GM18498 (cell line): ENCODE results near the gene RIOK1.
"Not testable (repeated sequence)": the region's sequence is repeated elsewhere in the genome, so short reads cannot be mapped to it uniquely, and the experiment has no call there.

Experiments used
- ATAC-seq: cut with Tn5 transposase; IDR thresholded peaks from one replicate; pipeline ENCODE4 v1.9.1; 2021; ENCODE audit warnings: mild to moderate bottlenecking, moderate library complexity; ENCODE audit not compliant: unreplicated experiment

RIOK1 gene

GRCh38 chr6:7439228-7439627 lies 49.6 kb downstream of the RIOK1 start:
- no peak for ATAC-seq

- ATAC-seq, result no peak
Measured at GRCh38 chr6:7440476-7440875, 50.9 kb downstream of the RIOK1 start.

DNA sequence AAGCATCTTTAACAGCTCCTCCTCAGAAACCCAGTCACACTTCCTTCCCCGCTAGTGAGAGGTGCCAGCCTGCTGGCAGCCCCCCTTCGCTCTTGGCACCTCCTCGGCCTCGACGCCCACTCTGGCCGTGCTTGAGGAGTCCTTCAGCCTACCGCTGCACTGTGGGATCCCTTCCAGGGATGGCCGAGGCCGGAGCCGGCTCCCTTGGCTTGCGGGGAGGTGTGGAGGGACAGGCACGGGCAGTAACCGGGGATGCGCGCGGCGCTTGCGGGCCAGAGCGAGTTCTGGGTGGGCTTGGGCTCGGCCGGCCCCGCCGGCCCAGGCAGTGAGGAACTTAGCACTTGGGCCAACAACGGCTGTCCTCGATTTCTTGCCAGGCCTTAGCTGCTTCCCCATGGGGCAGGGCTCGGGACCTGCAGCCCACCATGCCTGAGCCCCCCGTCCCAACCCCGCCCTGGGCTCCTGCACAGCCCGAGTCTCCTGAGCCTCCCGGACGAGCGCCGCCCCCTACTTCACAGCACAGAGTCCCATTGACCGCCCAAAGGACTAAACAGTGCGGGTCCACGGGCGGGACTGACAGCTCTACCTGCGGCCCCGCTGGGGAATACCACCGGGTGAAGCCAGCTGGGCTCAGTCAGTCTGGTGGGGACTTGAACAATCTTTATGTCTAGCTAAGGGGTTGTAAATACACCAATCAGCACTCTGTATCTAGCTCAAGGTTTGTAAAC lies 51.6 kb downstream of the RIOK1 start:
- ATAC-seq, result no peak

DNA sequence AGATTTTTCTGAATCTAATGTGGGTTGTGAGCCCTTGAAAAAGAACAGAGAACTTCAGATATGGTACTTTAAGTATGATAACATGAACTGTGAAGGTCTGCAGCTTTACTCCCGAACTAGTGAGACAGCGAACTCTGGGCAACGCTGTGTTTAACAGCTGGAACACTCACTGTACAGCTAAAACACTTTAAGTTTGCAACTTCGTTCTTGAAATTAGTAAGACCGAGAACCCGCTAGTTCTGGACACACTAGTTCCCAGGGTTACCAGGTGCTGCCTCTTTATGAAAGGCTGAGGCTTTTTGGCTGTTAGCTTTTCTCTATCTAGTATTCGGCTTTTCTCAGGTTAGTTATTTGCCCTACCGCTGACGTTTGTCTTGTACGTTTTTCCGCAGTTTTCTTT lies 52.9 kb downstream of the RIOK1 start:
- ATAC-seq, result no peak

DNA sequence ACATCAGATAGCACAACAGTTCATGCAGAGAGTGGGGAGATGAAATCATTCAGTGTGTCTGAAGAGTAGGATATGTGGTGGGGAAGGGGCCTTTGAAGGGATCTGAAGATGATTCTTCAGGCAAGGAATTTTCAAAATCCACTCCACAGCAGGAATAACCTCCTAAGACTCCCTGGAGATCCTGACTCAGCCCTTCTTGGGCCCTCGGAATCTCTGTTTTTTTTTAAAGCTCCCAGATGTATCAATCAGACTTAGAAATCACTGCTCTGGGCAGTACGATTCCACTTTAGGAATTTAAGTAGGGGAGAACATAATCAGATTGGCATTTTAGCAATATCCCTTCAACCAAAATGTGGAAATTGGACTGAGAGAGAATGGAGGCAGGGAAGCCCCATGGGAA lies 55.5 kb downstream of the RIOK1 start:
- ATAC-seq, result no peak

- ATAC-seq, result no peak
Measured at GRCh38 chr6:7445885-7446461, 56.4 kb downstream of the RIOK1 start.

- no peak for ATAC-seq
Measured at GRCh38 chr6:7446619-7447325, 57.2 kb downstream of the RIOK1 start.

DNA sequence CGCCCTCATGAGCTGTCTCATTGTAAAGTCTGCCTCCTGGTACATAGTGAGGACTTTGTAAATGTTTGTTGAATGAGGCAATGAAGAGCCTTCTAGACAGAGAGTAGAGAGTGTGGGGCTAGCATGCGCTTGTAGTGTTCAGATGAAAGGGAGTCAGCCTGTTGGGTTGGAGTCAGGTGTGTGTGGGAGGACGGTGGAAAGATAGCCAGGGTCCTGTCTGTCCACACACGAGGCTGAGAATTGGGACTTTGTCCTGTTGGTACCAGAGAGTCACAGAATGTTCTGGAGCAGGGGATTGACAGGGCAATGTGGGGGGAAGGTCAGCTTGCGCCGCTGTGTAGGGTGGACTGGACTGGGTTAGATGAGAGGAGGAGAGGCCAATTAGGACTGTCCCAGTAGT lies 58.6 kb downstream of the RIOK1 start:
- ATAC-seq, result no peak

- no peak for ATAC-seq
Measured at GRCh38 chr6:7449018-7449417, 59.4 kb downstream of the RIOK1 start.

DNA sequence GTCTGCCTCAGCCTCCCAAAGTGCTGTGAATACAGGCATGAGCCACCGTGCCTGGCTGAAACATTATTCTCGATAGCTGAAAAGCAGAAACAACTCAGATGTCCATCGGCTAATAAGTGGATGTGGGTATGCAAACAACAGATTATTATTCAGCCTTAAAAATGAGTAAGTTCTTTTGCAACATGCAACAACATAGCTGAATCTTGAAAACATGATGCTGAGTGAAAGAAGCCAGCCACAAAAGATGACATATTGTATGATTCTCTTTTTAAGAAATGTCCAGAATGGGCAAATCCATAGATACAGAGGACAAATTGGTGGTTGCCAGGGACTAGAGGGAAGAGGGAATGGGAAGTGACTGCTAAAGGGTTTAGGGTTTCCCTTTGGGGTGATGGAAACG lies 61.7 kb downstream of the RIOK1 start:
- ATAC-seq, result no peak

DNA sequence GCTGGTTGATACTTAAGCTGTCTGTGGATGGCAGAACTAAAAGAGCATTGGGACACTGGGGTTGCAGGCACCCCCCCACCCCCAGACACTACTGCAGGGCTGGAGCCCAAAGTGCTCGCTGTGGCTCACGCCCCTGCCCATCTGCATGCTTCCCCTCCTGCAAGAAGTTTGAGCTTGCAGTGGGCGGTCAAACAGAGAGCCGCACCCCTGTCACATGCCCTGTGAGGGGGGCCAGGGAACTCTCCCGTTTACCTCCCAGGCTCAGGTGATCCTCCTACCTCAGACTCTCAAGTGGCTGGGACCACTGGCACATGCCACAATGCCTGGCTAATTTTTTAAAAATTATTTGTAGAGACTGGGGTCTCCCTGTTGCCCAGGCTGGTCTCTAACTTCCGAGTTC lies 63.3 kb downstream of the RIOK1 start:
- ATAC-seq, result no peak

DNA sequence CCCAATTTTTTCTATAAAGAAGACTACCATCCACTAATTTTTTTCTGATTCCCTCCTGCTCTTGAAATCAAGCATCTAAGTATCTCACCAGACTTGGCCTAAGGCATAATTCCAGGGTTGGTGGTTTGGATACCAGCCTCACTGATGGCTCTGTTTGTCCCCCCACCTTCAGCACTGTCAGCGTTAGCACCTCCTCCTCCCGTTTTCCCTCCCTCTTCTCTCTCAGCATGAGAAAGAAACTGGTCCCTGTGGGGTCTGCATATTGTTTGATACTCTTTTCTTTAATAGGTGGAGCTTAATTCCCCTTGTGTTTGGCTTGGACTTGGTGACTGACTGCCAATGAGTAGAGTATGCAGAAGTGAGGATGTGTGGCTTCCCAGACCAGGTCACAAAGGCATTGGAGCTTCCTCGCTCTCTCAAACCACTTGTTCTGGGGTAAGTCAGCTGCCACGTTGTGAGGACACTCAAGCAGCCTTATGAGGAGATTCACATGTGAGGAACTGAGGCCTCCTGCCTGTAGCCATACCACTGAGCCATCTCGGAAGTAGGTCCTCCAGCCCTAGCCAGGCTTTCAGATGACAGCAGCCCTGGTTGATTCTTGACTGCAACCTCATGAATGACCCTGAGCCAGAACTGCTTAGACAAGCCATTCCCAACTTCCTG lies 65.2 kb downstream of the RIOK1 start:
- no peak for ATAC-seq

DNA sequence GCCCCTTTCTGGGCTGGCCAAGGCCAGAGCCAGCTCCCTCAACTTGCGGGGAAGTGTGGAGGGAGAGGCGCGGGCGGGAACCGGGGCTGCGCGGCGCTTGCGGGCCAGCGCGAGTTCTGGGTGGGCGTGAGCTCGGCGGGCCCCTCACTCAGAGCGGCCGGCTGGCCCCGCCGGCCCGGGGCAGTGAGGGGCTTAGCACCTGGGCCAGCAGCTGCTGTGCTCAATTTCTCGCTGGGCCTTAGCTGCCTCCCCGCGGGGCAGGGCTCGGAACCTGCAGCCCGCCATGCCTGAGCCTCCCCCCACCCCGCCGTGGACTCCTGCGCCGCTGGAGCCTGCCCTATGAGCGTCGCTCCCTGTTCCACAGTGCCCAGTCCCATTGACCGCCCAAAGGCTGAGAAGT lies 66.7 kb downstream of the RIOK1 start:
- not testable (repeated sequence) for ATAC-seq

DNA sequence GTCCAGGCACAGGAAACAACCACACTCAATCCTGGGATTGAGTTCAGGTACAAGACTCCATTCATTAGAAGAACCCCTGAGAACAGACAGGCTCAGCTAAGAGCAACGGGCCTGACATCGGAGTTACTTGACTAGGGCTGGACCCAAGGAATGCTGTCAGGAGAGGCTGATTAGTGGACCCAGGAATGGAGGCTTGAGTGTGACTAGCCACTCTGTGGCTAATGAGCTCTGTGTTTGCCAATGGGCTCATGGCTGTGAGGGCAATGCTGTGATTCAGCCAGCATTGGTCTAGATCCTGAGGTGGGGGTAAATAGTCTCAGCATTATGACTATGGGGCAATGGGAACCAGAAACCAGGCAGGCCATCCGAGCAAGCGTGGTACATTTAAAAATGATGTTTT lies 71.8 kb downstream of the RIOK1 start:
- no peak for ATAC-seq

- ATAC-seq, result no peak
Measured at GRCh38 chr6:7463785-7464184, 74.2 kb downstream of the RIOK1 start.

DNA sequence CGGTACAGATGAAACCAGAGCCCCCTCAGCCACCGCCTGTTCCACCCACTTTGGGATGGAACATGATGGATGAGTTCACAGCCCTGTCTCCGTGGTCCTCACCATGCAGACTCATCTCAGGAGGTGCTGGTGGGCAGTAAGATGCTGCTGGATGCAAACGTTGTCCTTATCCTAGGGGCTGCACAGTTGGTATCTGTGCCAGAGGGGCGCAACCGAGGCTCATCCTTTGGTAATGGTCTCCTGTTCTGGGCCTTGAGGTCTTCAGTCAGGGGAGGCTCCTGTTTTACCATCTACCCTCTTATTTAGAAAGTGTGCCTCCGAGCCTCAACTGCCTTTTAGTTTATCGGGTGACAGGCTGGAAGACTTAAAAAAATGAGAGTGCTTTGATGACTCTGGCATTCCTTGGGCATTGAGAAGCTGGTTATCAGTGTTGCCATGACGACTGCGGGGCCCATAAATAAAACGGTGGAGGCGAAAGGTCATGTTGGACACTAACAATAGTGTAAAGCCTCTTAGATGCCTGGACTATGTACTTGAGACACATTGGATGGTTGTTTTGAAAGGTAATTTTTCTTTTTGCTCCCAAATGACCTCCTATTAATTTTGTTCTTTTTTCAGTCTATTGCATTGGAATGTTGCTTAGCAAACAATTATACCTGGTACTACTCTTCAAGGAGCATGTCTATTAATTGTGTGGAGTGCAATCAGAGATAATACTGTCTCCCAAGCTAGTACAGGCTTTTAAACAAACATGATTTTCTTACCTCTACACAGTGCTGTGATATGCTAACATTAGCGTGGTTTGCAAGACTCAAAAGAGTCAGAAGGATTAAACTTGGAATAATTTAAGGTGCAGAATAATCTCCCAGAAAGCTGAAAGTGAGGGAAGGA lies 77.6 kb downstream of the RIOK1 start:
- ATAC-seq, result no peak
